ENCODE results near the gene PPTC7. TPM values are rescaled to one million over a fixed set of nuclear protein-coding genes. Genes with fewer than 3 reads are reported as not detected.
A peak's percentile ranks its signal among the peaks of the same experiment; 100 is the strongest.
"Not testable (repeated sequence)": the region's sequence is repeated elsewhere in the genome, so short reads cannot be mapped to it uniquely, and the experiment has no call there.

Gene PPTC7
- total and polyA plus RNA-seq, 5 donors: 31.5 to 82.8 (median 56.4) TPM

- H3K27me3 ChIP-seq (ENCODE audit: control insufficient read depth, insufficient read depth): no peaks in the 10 kb centered on the region
- peaks cover 2% of the 10 kb centered on the region for H3K4me1 ChIP-seq (ENCODE audit: control insufficient read depth, insufficient read depth, low read length)
- H3K27ac ChIP-seq (ENCODE audit: low read length): no peak overlapping the region
- 93% methylated on average over 8 of the region's 8 CpGs for WGBS
- no peak for ATAC-seq
- DNase-seq: no peak
- intact Hi-C loops (cut with DNase I): loop anchor here in 1 of 4 donors (10.0 kb wide), 1 partner anchor 151 kb away; the partner anchor contains the start of gene ARPC3
- no peaks in the 10 kb centered on the region for H3K9me3 ChIP-seq (ENCODE audit: control insufficient read depth, low read length)
- no peak overlapping the region for H3K4me3 ChIP-seq (ENCODE audit: low read length)
These were observed 23.1 kb upstream of the PPTC7 start for GRCh38 chr12:110606253-110606611.

- WGBS: 61% methylated on average over 14 of the region's 14 CpGs
- intact Hi-C loops (cut with DNase I): loop anchor here in 2 of 4 donors (5.0 to 10.0 kb wide), 2 partner anchors 90 to 147 kb away; partner anchors contain the start of gene ARPC3 (in 1 of the 2)
These were observed 19.1 kb upstream of the PPTC7 start for GRCh38 chr12:110602085-110602814.

GRCh38 chr12:110600254-110600653 lies 17.1 kb upstream of the PPTC7 start:
- Histone ChIP-seq H3K27ac (ENCODE audit: low read length) (no peak overlapping the region), H3K4me3 (ENCODE audit: low read length) (no peak overlapping the region), H3K27me3 (ENCODE audit: control insufficient read depth, insufficient read depth) (no peaks in the 10 kb centered on the region), H3K9me3 (ENCODE audit: control insufficient read depth, low read length) (no peaks in the 10 kb centered on the region), H3K4me1 (ENCODE audit: control insufficient read depth, insufficient read depth, low read length) (peaks cover 2% of the 10 kb centered on the region)
- intact Hi-C loops (cut with DNase I): loop anchor here in 3 of 4 donors (2.0 to 10.0 kb wide), 3 partner anchors 87 to 145 kb away; partner anchors contain the start of gene ARPC3 (in 1 of the 3)
- ATAC-seq (no peak), DNase-seq (no peak)
- 51% methylated on average over 4 of the region's 4 CpGs for WGBS

More at GRCh38 chr12:110602085-110602814, 19.1 kb upstream of the PPTC7 start:
- not testable (repeated sequence) for H3K27ac ChIP-seq (ENCODE audit: low read length); H3K27me3 ChIP-seq (ENCODE audit: control insufficient read depth, insufficient read depth); H3K4me3 ChIP-seq (ENCODE audit: low read length); H3K4me1 ChIP-seq (ENCODE audit: control insufficient read depth, insufficient read depth, low read length); DNase-seq; H3K9me3 ChIP-seq (ENCODE audit: control insufficient read depth, low read length)
- peak; percentile 53 to 67 for ATAC-seq

GRCh38 chr12:110599334-110599733 lies 16.2 kb upstream of the PPTC7 start:
- no peak for DNase-seq
- Histone ChIP-seq H3K9me3 (ENCODE audit: control insufficient read depth, low read length) (no peaks in the 10 kb centered on the region), H3K4me1 (ENCODE audit: control insufficient read depth, insufficient read depth, low read length) (peaks cover 2% of the 10 kb centered on the region), H3K27ac (ENCODE audit: low read length) (no peak overlapping the region), H3K27me3 (ENCODE audit: control insufficient read depth, insufficient read depth) (no peaks in the 10 kb centered on the region), H3K4me3 (ENCODE audit: low read length) (no peak overlapping the region)
- intact Hi-C loops (cut with DNase I): loop anchor here in 1 of 4 donors (2.0 kb wide), 1 partner anchor 87 kb away; no protein-coding TSS in a partner anchor
- 83% methylated on average over 4 of the region's 4 CpGs for WGBS
- no peak for ATAC-seq

- Histone ChIP-seq H3K4me1 (ENCODE audit: control insufficient read depth, insufficient read depth, low read length) (peaks cover 2% of the 10 kb centered on the region), H3K9me3 (ENCODE audit: control insufficient read depth, low read length) (no peaks in the 10 kb centered on the region), H3K4me3 (ENCODE audit: low read length) (no peak overlapping the region), H3K27ac (ENCODE audit: low read length) (no peak overlapping the region), H3K27me3 (ENCODE audit: control insufficient read depth, insufficient read depth) (no peaks in the 10 kb centered on the region)
- ATAC-seq: no peak
- no peak for DNase-seq
- WGBS: 71% methylated on average over 1 of the region's 1 CpG
- intact Hi-C loops (cut with DNase I): loop anchor here in 1 of 4 donors (2.0 kb wide), 1 partner anchor 85 kb away; no protein-coding TSS in a partner anchor
These were observed 14.8 kb upstream of the PPTC7 start for GRCh38 chr12:110597885-110598284.

GRCh38 chr12:110592919-110593318 lies 9.8 kb upstream of the PPTC7 start:
- DNase-seq; H3K27me3 ChIP-seq (ENCODE audit: control insufficient read depth, insufficient read depth); intact Hi-C loops (cut with DNase I); H3K9me3 ChIP-seq (ENCODE audit: control insufficient read depth, low read length); H3K27ac ChIP-seq (ENCODE audit: low read length); H3K4me1 ChIP-seq (ENCODE audit: control insufficient read depth, insufficient read depth, low read length); ATAC-seq; H3K4me3 ChIP-seq (ENCODE audit: low read length): not testable (repeated sequence)
- WGBS: 91% methylated on average over 4 of the region's 4 CpGs

GRCh38 chr12:110592078-110592477 lies 9.0 kb upstream of the PPTC7 start:
- 89% methylated on average over 5 of the region's 5 CpGs for WGBS
- no peak overlapping the region for H3K27ac ChIP-seq (ENCODE audit: low read length)
- no peaks in the 10 kb centered on the region for H3K9me3 ChIP-seq (ENCODE audit: control insufficient read depth, low read length)
- ATAC-seq (no peak), DNase-seq (no peak)
- no peaks in the 10 kb centered on the region for H3K4me1 ChIP-seq (ENCODE audit: control insufficient read depth, insufficient read depth, low read length)
- intact Hi-C loops (cut with DNase I): no loop called here
- H3K27me3 ChIP-seq (ENCODE audit: control insufficient read depth, insufficient read depth): no peaks in the 10 kb centered on the region
- no peak overlapping the region for H3K4me3 ChIP-seq (ENCODE audit: low read length)

- Histone ChIP-seq H3K4me3 (ENCODE audit: low read length) (no peak overlapping the region), H3K27ac (ENCODE audit: low read length) (peak overlapping the region; percentile 64), H3K27me3 (ENCODE audit: control insufficient read depth, insufficient read depth) (no peaks in the 10 kb centered on the region), H3K9me3 (ENCODE audit: control insufficient read depth, low read length) (no peaks in the 10 kb centered on the region), H3K4me1 (ENCODE audit: control insufficient read depth, insufficient read depth, low read length) (no peaks in the 10 kb centered on the region)
- WGBS: 87% methylated on average over 7 of the region's 7 CpGs
- DNase-seq (no peak), ATAC-seq (peak in 1 of 2 donors; percentile 60)
- intact Hi-C loops (cut with DNase I): no loop called here
These were observed 8.4 kb upstream of the PPTC7 start for GRCh38 chr12:110591451-110592051.

- no peaks in the 10 kb centered on the region for H3K27me3 ChIP-seq (ENCODE audit: control insufficient read depth, insufficient read depth)
- no peaks in the 10 kb centered on the region for H3K4me1 ChIP-seq (ENCODE audit: control insufficient read depth, insufficient read depth, low read length)
- WGBS: 55% methylated on average over 3 of the region's 3 CpGs
- DNase-seq (no peak), ATAC-seq (peak; percentile 54 to 63)
- H3K27ac ChIP-seq (ENCODE audit: low read length): peak overlapping the region; percentile 57
- no peaks in the 10 kb centered on the region for H3K9me3 ChIP-seq (ENCODE audit: control insufficient read depth, low read length)
- intact Hi-C loops (cut with DNase I): no loop called here
- H3K4me3 ChIP-seq (ENCODE audit: low read length): no peak overlapping the region
These were observed 7.7 kb upstream of the PPTC7 start for GRCh38 chr12:110590806-110591326.

- Histone ChIP-seq H3K27ac (ENCODE audit: low read length) (no peak overlapping the region), H3K4me1 (ENCODE audit: control insufficient read depth, insufficient read depth, low read length) (no peaks in the 10 kb centered on the region), H3K4me3 (ENCODE audit: low read length) (no peak overlapping the region), H3K9me3 (ENCODE audit: control insufficient read depth, low read length) (no peaks in the 10 kb centered on the region), H3K27me3 (ENCODE audit: control insufficient read depth, insufficient read depth) (no peaks in the 10 kb centered on the region)
- intact Hi-C loops (cut with DNase I): no loop called here
- no peak for ATAC-seq
- DNase-seq: no peak
- 95% methylated on average over 1 of the region's 1 CpG for WGBS
These were observed 6.9 kb upstream of the PPTC7 start for GRCh38 chr12:110590059-110590458.

- H3K4me3 ChIP-seq (ENCODE audit: low read length); DNase-seq; H3K9me3 ChIP-seq (ENCODE audit: control insufficient read depth, low read length); intact Hi-C loops (cut with DNase I); H3K27ac ChIP-seq (ENCODE audit: low read length); H3K4me1 ChIP-seq (ENCODE audit: control insufficient read depth, insufficient read depth, low read length); H3K27me3 ChIP-seq (ENCODE audit: control insufficient read depth, insufficient read depth); ATAC-seq: not testable (repeated sequence)
- WGBS: 96% methylated on average over 2 of the region's 2 CpGs
These were observed 4.0 kb upstream of the PPTC7 start for GRCh38 chr12:110587102-110587501.

Data from right cardiac atrium (tissue), 5 donors.